Activated naive CD4-positive, alpha-beta T cell treated with Interleukin-2 at 50 U/mL for 16 hours (primary cell): Measurements from ENCODE around the gene FLT3.

Experiments used
- DNase-seq: peaks from one replicate; pipeline ENCODE4 v3.0.0-alpha.2; 2020

The FLT3 gene

GRCh38 chr13:27956576-27957300 is 143.6 kb downstream of the FLT3 start:
- DNase-seq = no peak

- no peak for DNase-seq
Observed at GRCh38 chr13:27955014-27955591, 145.3 kb downstream of the FLT3 start.

DNA sequence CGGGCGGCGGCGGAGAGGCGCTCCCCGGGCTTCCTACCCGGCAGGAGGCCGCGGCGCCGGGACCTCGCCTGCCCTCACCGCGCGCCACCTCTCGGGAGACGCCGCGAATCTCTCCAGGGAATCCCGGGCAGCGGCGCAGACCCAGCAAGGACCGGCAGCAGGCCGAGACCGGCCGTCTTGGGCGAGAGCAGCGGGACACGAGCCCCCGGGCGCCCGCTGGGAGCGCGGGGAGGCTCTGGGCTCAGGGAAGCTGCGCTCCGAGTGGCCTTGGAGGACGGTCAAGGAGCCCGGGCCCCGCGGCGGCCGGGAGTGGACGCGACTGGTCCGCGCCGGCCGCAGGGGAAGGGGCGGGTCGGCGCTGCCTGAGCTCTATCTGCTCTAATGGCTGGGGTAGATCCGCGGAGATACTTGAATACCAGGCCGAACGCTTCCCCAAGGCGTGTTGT is 145.9 kb downstream of the FLT3 start:
- DNase-seq = no peak

DNA sequence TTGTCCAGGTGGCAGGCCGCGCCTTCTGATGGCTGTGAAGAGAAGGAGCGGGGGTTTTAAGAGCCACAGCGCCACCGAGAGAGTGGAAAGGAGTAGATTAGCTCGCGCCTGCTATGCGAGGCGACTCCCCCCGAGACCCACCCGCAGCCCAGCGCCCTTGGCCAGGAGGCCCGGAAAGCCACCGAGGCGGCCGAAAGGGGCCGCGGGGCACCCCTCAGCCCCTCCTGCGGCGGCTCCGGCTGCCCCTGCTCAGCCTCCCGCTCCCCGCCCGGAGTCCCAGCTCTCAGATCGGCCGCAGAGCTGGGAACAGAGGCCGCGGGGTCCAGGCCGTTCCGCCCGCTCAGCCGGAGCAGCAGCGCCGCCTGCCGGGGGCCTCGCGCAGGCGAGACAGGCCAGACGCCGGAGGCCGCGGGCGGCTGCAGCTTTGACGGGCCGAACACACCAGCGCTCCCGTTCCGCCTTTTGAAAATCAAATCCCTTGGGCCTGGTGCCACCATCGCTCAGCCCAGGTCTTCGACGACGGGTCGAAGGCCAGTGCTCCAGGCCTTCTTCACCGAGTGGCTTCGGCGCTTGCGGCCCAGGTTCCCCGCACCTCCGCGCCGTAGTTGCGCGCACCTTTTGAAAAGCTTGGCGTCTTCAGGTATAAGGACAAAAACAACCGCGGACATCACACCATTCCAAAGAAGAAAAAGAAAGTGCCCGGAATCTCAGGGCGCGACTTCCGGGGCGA is 146.5 kb downstream of the FLT3 start:
- DNase-seq = peak; percentile 62
